Trophoblast cell (in vitro differentiated cells and primary cell): Measurements from ENCODE around the gene PSMG1.

Experiments
- DNase-seq, 2 donors: peaks; one replicate each; pipeline ENCODE4 v3.0.0-alpha.2; 2016
- H2AFZ ChIP-seq: 2 replicates; pipeline ENCODE4 v1.6.1; 2013; ENCODE audit warnings: low read length, moderate library complexity, mild to moderate bottlenecking; ENCODE audit not compliant: insufficient read depth, poor library complexity
- H2AK5ac ChIP-seq: 2 replicates; pipeline ENCODE4 v1.6.1; 2013; ENCODE audit warnings: mild to moderate bottlenecking, low read length
- H2BK120ac ChIP-seq: 2 replicates; pipeline ENCODE4 v1.6.1; 2013; ENCODE audit warnings: low read length, mild to moderate bottlenecking, moderate library complexity; ENCODE audit not compliant: insufficient read depth, poor library complexity
- H2BK12ac ChIP-seq: 2 replicates; pipeline ENCODE4 v1.6.1; 2013; ENCODE audit warnings: mild to moderate bottlenecking, low read length, moderate library complexity
- H2BK5ac ChIP-seq: 2 replicates; pipeline ENCODE4 v1.6.1; 2013; ENCODE audit warnings: low read length, low read depth, moderate library complexity, mild to moderate bottlenecking; ENCODE audit not compliant: poor library complexity
- H3K14ac ChIP-seq: 2 replicates; pipeline ENCODE4 v1.6.1; 2013; ENCODE audit warnings: mild to moderate bottlenecking, low read length
- H3K18ac ChIP-seq: 2 replicates; pipeline ENCODE4 v1.6.1; 2013; ENCODE audit warnings: mild to moderate bottlenecking, low read length
- H3K23ac ChIP-seq: 2 replicates; pipeline ENCODE4 v1.6.1; 2013; ENCODE audit warnings: low read length
- H3K27ac ChIP-seq: 2 replicates; pipeline ENCODE4 v1.5.1; 2013; ENCODE audit warnings: low read depth, mild to moderate bottlenecking, inconsistent platforms, low read length, moderate library complexity
- H3K27me3 ChIP-seq: 2 replicates; pipeline ENCODE4 v1.6.1; 2013; ENCODE audit warnings: inconsistent platforms, mild to moderate bottlenecking, low read length, moderate library complexity; ENCODE audit not compliant: insufficient read depth
- H3K36me3 ChIP-seq, 2 experiments: 1 replicate in 1 of 2; 2 replicates in 1 of 2; pipeline ENCODE4 v1.6.1; 2013; ENCODE audit warnings: low read length in 2 of 2, mild to moderate bottlenecking in 2 of 2, moderate library complexity in 1 of 2; ENCODE audit not compliant: insufficient read depth in 2 of 2, control insufficient read depth in 1 of 2
- H3K4ac ChIP-seq: 2 replicates; pipeline ENCODE4 v1.6.1; 2013; ENCODE audit warnings: low read depth, mild to moderate bottlenecking, low read length, moderate library complexity
- H3K4me1 ChIP-seq, 2 experiments: 1 replicate in 1 of 2; 2 replicates in 1 of 2; pipeline ENCODE4 v1.6.1; 2013; ENCODE audit warnings: low read length in 2 of 2, mild to moderate bottlenecking in 2 of 2, moderate library complexity in 1 of 2; ENCODE audit not compliant: insufficient read depth in 2 of 2, control insufficient read depth in 1 of 2
- H3K4me2 ChIP-seq: 2 replicates; pipeline ENCODE4 v1.6.1; 2013; ENCODE audit warnings: inconsistent platforms, mild to moderate bottlenecking, low read length, moderate library complexity
- H3K4me3 ChIP-seq: 2 replicates; pipeline ENCODE4 v1.5.1; 2013; ENCODE audit warnings: mild to moderate bottlenecking, low read depth, low read length, inconsistent platforms
- H3K79me1 ChIP-seq: one replicate; pipeline ENCODE4 v1.6.1; 2013; ENCODE audit warnings: low read length
- H3K79me2 ChIP-seq: 2 replicates; pipeline ENCODE4 v1.6.1; 2013; ENCODE audit warnings: low read length, mild to moderate bottlenecking; ENCODE audit not compliant: control insufficient read depth, insufficient read depth, poor library complexity
- H3K9ac ChIP-seq: 2 replicates; pipeline ENCODE4 v1.6.1; 2013; ENCODE audit warnings: mild to moderate bottlenecking, low read length
- H3K9me3 ChIP-seq: 2 replicates; pipeline ENCODE4 v1.6.1; 2013; ENCODE audit warnings: low read depth, mild to moderate bottlenecking, control low read depth, inconsistent platforms, low read length; ENCODE audit not compliant: insufficient read depth
- H4K12ac ChIP-seq: 2 replicates; pipeline ENCODE4 v1.6.1; 2013; ENCODE audit warnings: low read depth, mild to moderate bottlenecking, low read length, moderate library complexity
- H4K8ac ChIP-seq: 2 replicates; pipeline ENCODE4 v1.6.1; 2013; ENCODE audit warnings: low read depth, mild to moderate bottlenecking, low read length, moderate library complexity
- H4K91ac ChIP-seq: one replicate; pipeline ENCODE4 v1.6.1; 2013; ENCODE audit warnings: low read depth, mild to moderate bottlenecking, low read length, moderate library complexity
- WGBS: extraction: QIAGEN DNeasy Blood & Tissue Kit; methylation state at CpG from one replicate; pipeline ENCODE4 v1.1.7; 2013; ENCODE audit warnings: missing lambda C conversion rate; ENCODE audit not compliant: insufficient read length, insufficient coverage; ENCODE audit errors: extremely low coverage; 5-methylcytosine and 5-hydroxymethylcytosine counted together

Gene PSMG1

GRCh38 chr21:39208624-39209333 lies 25.5 kb upstream of the PSMG1 start:
- H4K91ac ChIP-seq, result peak overlapping the region; percentile 37
- no peak overlapping the region for H3K14ac ChIP-seq
- WGBS, result no CpG with 5 or more reads among the region's 6 CpGs
- no peak overlapping the region for H2AK5ac ChIP-seq
- no peaks in the 10 kb centered on the region for H3K27me3 ChIP-seq
- H3K4ac ChIP-seq, result peak overlapping the region; percentile 12
- H3K4me1 ChIP-seq, result peaks cover 1 to 2% of the 10 kb centered on the region in 2 experiments
- no peak overlapping the region for H2AFZ ChIP-seq
- H2BK120ac ChIP-seq, result peak overlapping the region; percentile 11
- H3K18ac ChIP-seq, result peak overlapping the region; percentile 25
- DNase-seq, result peak in 1 of 2 donors; percentile 28
- peaks cover 13 to 15% of the 10 kb centered on the region in 2 experiments for H3K36me3 ChIP-seq
- H3K4me2 ChIP-seq, result no peak overlapping the region
- H3K79me1 ChIP-seq, result no peaks in the 10 kb centered on the region
- H3K4me3 ChIP-seq, result no peak overlapping the region
- H4K12ac ChIP-seq, result no peak overlapping the region
- H3K9me3 ChIP-seq, result no peaks in the 10 kb centered on the region
- no peak overlapping the region for H3K23ac ChIP-seq
- H4K8ac ChIP-seq, result peak overlapping the region; percentile 60
- no peaks in the 10 kb centered on the region for H3K79me2 ChIP-seq
- peak overlapping the region; percentile 6 for H2BK12ac ChIP-seq
- H3K27ac ChIP-seq, result no peak overlapping the region
- H2BK5ac ChIP-seq, result no peak overlapping the region
- no peak overlapping the region for H3K9ac ChIP-seq

- no peaks in the 10 kb centered on the region for H3K9me3 ChIP-seq
- no peak overlapping the region for H2BK120ac ChIP-seq
- H3K18ac ChIP-seq, result no peak overlapping the region
- no peak overlapping the region for H2AK5ac ChIP-seq
- H3K4me3 ChIP-seq, result no peak overlapping the region
- no peak overlapping the region for H3K23ac ChIP-seq
- H3K4me1 ChIP-seq, result peaks cover 1 to 2% of the 10 kb centered on the region in 2 experiments
- peaks cover 18 to 28% of the 10 kb centered on the region in 2 experiments for H3K36me3 ChIP-seq
- H3K27ac ChIP-seq, result no peak overlapping the region
- H4K8ac ChIP-seq, result no peak overlapping the region
- no peak overlapping the region for H2BK5ac ChIP-seq
- no peak overlapping the region for H3K4ac ChIP-seq
- H3K79me2 ChIP-seq, result no peaks in the 10 kb centered on the region
- no peak overlapping the region for H3K9ac ChIP-seq
- no peak overlapping the region for H4K91ac ChIP-seq
- no peaks in the 10 kb centered on the region for H3K27me3 ChIP-seq
- no peak for DNase-seq
- H3K14ac ChIP-seq, result no peak overlapping the region
- no peak overlapping the region for H4K12ac ChIP-seq
- no peak overlapping the region for H3K4me2 ChIP-seq
- H2BK12ac ChIP-seq, result no peak overlapping the region
- H3K79me1 ChIP-seq, result no peaks in the 10 kb centered on the region
- no CpG with 5 or more reads among the region's 1 CpG for WGBS
- no peak overlapping the region for H2AFZ ChIP-seq
These were observed 20.9 kb upstream of the PSMG1 start for GRCh38 chr21:39204134-39204533.

- Histone ChIP-seq H3K4me2 (no peak overlapping the region), H3K4ac (no peak overlapping the region), H3K14ac (no peak overlapping the region), H3K9me3 (no peaks in the 10 kb centered on the region), H2AK5ac (no peak overlapping the region), H2AFZ (no peak overlapping the region), H3K4me1 (no peaks in the 10 kb centered on the region), H2BK12ac (no peak overlapping the region), H3K79me1 (no peaks in the 10 kb centered on the region), H3K79me2 (no peaks in the 10 kb centered on the region), H3K18ac (no peak overlapping the region), H4K8ac (no peak overlapping the region), H3K9ac (no peak overlapping the region), H3K27me3 (no peaks in the 10 kb centered on the region), H2BK5ac (no peak overlapping the region), H2BK120ac (no peak overlapping the region), H4K91ac (no peak overlapping the region), H4K12ac (no peak overlapping the region), H3K23ac (no peak overlapping the region), H3K4me3 (no peak overlapping the region), H3K36me3 (peaks cover 3 to 22% of the 10 kb centered on the region in 2 experiments), H3K27ac (no peak overlapping the region)
- WGBS, result no CpG with 5 or more reads among the region's 2 CpGs
- no peak for DNase-seq
These were observed 15.5 kb upstream of the PSMG1 start for GRCh38 chr21:39198800-39199199.

- Histone ChIP-seq H3K4ac (no peak overlapping the region), H3K9me3 (no peaks in the 10 kb centered on the region), H3K36me3 (peaks cover 3 to 21% of the 10 kb centered on the region in 2 experiments), H3K79me2 (no peaks in the 10 kb centered on the region), H2BK5ac (no peak overlapping the region), H4K8ac (no peak overlapping the region), H4K91ac (no peak overlapping the region), H2AK5ac (no peak overlapping the region), H3K27me3 (no peaks in the 10 kb centered on the region), H3K27ac (no peak overlapping the region), H3K14ac (no peak overlapping the region), H4K12ac (no peak overlapping the region), H3K18ac (no peak overlapping the region), H3K4me1 (no peaks in the 10 kb centered on the region), H3K9ac (no peak overlapping the region), H2BK120ac (no peak overlapping the region), H2AFZ (no peak overlapping the region), H3K4me3 (no peak overlapping the region), H2BK12ac (no peak overlapping the region), H3K23ac (no peak overlapping the region), H3K79me1 (no peaks in the 10 kb centered on the region), H3K4me2 (no peak overlapping the region)
- WGBS, result no CpG with 5 or more reads among the region's 5 CpGs
- no peak for DNase-seq
These were observed 14.4 kb upstream of the PSMG1 start for GRCh38 chr21:39197448-39198233.
